Measurements from ENCODE around the gene ANTXR2. TPM values are rescaled to one million over a fixed set of nuclear protein-coding genes. Genes with fewer than 3 reads are reported as not detected.

The ANTXR2 gene
- total RNA-seq, 2 donors from 2014 or later, result 13.6 to 16.4 TPM

GRCh38 chr4:79881407-79881806, 191.6 kb downstream of the ANTXR2 start:
- Histone ChIP-seq H3K27ac (ENCODE audit: low read depth, low read length) (no peak overlapping the region), H3K4me3 (ENCODE audit: low read length) (no peak overlapping the region), H3K9ac (ENCODE audit: extremely low read depth, low read length, poor library complexity, severe bottlenecking) (no peak overlapping the region), H3K9me3 (ENCODE audit: control insufficient read depth, low read length) (peaks cover 13% of the 10 kb centered on the region), H3K36me3 (ENCODE audit: control insufficient read depth, insufficient read depth, low read length) (no peaks in the 10 kb centered on the region), H3K4me1 (ENCODE audit: control insufficient read depth, insufficient read depth, low read length) (no peaks in the 10 kb centered on the region), H3K27me3 (ENCODE audit: control insufficient read depth, insufficient read depth, low read length, poor library complexity, severe bottlenecking) (no peaks in the 10 kb centered on the region)
- Mint-ChIP-seq H3K4me1 (no peaks in the 10 kb centered on the region), H3K36me3 (ENCODE audit: low read depth) (no peaks in the 10 kb centered on the region), H3K27ac (no peak overlapping the region), H3K9me3 (peaks cover 7% of the 10 kb centered on the region), H3K27me3 (ENCODE audit: insufficient read depth) (no peaks in the 10 kb centered on the region), H3K4me3 (no peak overlapping the region)
- TF ChIP-seq CTCF (conservative IDR thresholded peaks at IDR 0.05), result no peak
- DNase-seq, result no peak

- no peak overlapping the region for H3K9ac ChIP-seq (ENCODE audit: extremely low read depth, low read length, poor library complexity, severe bottlenecking)
- H3K27ac ChIP-seq (ENCODE audit: low read depth, low read length), result no peak overlapping the region
- Mint-ChIP-seq H3K9me3 (peaks cover 7% of the 10 kb centered on the region), H3K4me3 (no peak overlapping the region), H3K36me3 (ENCODE audit: low read depth) (no peaks in the 10 kb centered on the region), H3K4me1 (no peaks in the 10 kb centered on the region), H3K27ac (no peak overlapping the region), H3K27me3 (ENCODE audit: insufficient read depth) (no peaks in the 10 kb centered on the region)
- DNase-seq, result no peak
- TF ChIP-seq CTCF (conservative IDR thresholded peaks at IDR 0.05), result no peak
- no peaks in the 10 kb centered on the region for H3K27me3 ChIP-seq (ENCODE audit: control insufficient read depth, insufficient read depth, low read length, poor library complexity, severe bottlenecking)
- H3K4me1 ChIP-seq (ENCODE audit: control insufficient read depth, insufficient read depth, low read length), result no peaks in the 10 kb centered on the region
- peaks cover 13% of the 10 kb centered on the region for H3K9me3 ChIP-seq (ENCODE audit: control insufficient read depth, low read length)
- no peak overlapping the region for H3K4me3 ChIP-seq (ENCODE audit: low read length)
- H3K36me3 ChIP-seq (ENCODE audit: control insufficient read depth, insufficient read depth, low read length), result no peaks in the 10 kb centered on the region
Observed at GRCh38 chr4:79877511-79877910, 195.5 kb downstream of the ANTXR2 start.

- TF ChIP-seq CTCF (conservative IDR thresholded peaks at IDR 0.05), result no peak
- Histone ChIP-seq H3K4me3 (ENCODE audit: low read length) (no peak overlapping the region), H3K4me1 (ENCODE audit: control insufficient read depth, insufficient read depth, low read length) (no peaks in the 10 kb centered on the region), H3K27me3 (ENCODE audit: control insufficient read depth, insufficient read depth, low read length, poor library complexity, severe bottlenecking) (no peaks in the 10 kb centered on the region), H3K9me3 (ENCODE audit: control insufficient read depth, low read length) (peaks cover 13% of the 10 kb centered on the region), H3K36me3 (ENCODE audit: control insufficient read depth, insufficient read depth, low read length) (no peaks in the 10 kb centered on the region), H3K27ac (ENCODE audit: low read depth, low read length) (no peak overlapping the region), H3K9ac (ENCODE audit: extremely low read depth, low read length, poor library complexity, severe bottlenecking) (no peak overlapping the region)
- Mint-ChIP-seq H3K4me3 (no peak overlapping the region), H3K27me3 (ENCODE audit: insufficient read depth) (no peaks in the 10 kb centered on the region), H3K9me3 (peaks cover 7% of the 10 kb centered on the region), H3K36me3 (ENCODE audit: low read depth) (no peaks in the 10 kb centered on the region), H3K27ac (no peak overlapping the region), H3K4me1 (no peaks in the 10 kb centered on the region)
- 85 to 100% methylated on average over 1 to 4 of the region's 4 CpGs for WGBS, 2 experiments (ENCODE audit: insufficient coverage in 1 of 2, insufficient read length in 1 of 2)
- no peak for DNase-seq
Observed at GRCh38 chr4:79875344-79875899, 197.6 kb downstream of the ANTXR2 start.

All from endodermal cell (in vitro differentiated cells).